ENCODE measurements around the gene PNLDC1.
"Not testable (repeated sequence)": the region's sequence is repeated elsewhere in the genome, so short reads cannot be mapped to it uniquely, and the experiment has no call there.

The PNLDC1 gene

GRCh38 chr6:159788753-159789376 is 11.2 kb upstream of the PNLDC1 start:
- no peaks in the 10 kb centered on the region for H3K9me3 ChIP-seq
- H3K27ac ChIP-seq: peak overlapping the region; percentile 91
- peak overlapping the region; percentile 85 to 87 for H3K4me3 ChIP-seq (ENCODE audit: low read depth in 1 of 2, low read length in 1 of 2)
- H3K27me3 ChIP-seq: no peaks in the 10 kb centered on the region
- peaks cover 37% of the 10 kb centered on the region for H3K36me3 ChIP-seq
- no peak for TF ChIP-seq CTCF (IDR thresholded peaks at IDR 0.05)
- H3K4me1 ChIP-seq (ENCODE audit: control insufficient read depth in 1 of 2, insufficient read depth in 1 of 2, low read depth in 1 of 2, low read length in 1 of 2): peaks cover 36 to 41% of the 10 kb centered on the region in 2 experiments

- no peaks in the 10 kb centered on the region for H3K27me3 ChIP-seq
- H3K9me3 ChIP-seq: no peaks in the 10 kb centered on the region
- peak within 1 kb of the TSS; percentile 85 to 87 for H3K4me3 ChIP-seq (ENCODE audit: low read depth in 1 of 2, low read length in 1 of 2)
Measured at GRCh38 chr6:159789377-159790148, 10.5 kb upstream of the PNLDC1 start, which contains the start of gene TCP1. Gene TCP1 (minus strand): TSS chr6:159789602. CDS start chr6:159789468, 134 bp downstream.

GRCh38 chr6:159790149-159790955 is 9.7 kb upstream of the PNLDC1 start, which contains the start of gene MRPL18:
Gene MRPL18 (plus strand): TSS chr6:159790467. CDS start chr6:159790588, 121 bp downstream.
- peak within 1 kb of the TSS; percentile 91 for H3K27ac ChIP-seq
- peaks cover 25% of the 10 kb centered on the region for H3K36me3 ChIP-seq
- H3K4me3 ChIP-seq (ENCODE audit: low read depth in 1 of 2, low read length in 1 of 2): peak within 1 kb of the TSS; percentile 85 to 87
- no peaks in the 10 kb centered on the region for H3K27me3 ChIP-seq
- H3K4me1 ChIP-seq (ENCODE audit: control insufficient read depth in 1 of 2, insufficient read depth in 1 of 2, low read depth in 1 of 2, low read length in 1 of 2): peaks cover 36 to 41% of the 10 kb centered on the region in 2 experiments
- peak; percentile 18 for TF ChIP-seq CTCF (IDR thresholded peaks at IDR 0.05)
- H3K9me3 ChIP-seq: no peaks in the 10 kb centered on the region

More at GRCh38 chr6:159789377-159790148, 10.5 kb upstream of the PNLDC1 start, which contains the start of gene TCP1:
- H3K4me1 ChIP-seq (ENCODE audit: control insufficient read depth in 1 of 2, insufficient read depth in 1 of 2, low read depth in 1 of 2, low read length in 1 of 2): peaks cover 36 to 41% of the 10 kb centered on the region in 2 experiments
- no peak for TF ChIP-seq CTCF (IDR thresholded peaks at IDR 0.05)
- H3K36me3 ChIP-seq: peaks cover 30% of the 10 kb centered on the region
- H3K27ac ChIP-seq: peak within 1 kb of the TSS; percentile 91

GRCh38 chr6:159790956-159791598 is 9.0 kb upstream of the PNLDC1 start:
- H3K36me3 ChIP-seq: peaks cover 21% of the 10 kb centered on the region
- no peak for TF ChIP-seq CTCF (IDR thresholded peaks at IDR 0.05)

GRCh38 chr6:159794976-159795375 is 5.1 kb upstream of the PNLDC1 start:
- peaks cover 45% of the 10 kb centered on the region for H3K36me3 ChIP-seq
- not testable (repeated sequence) for H3K9me3 ChIP-seq; H3K27me3 ChIP-seq; H3K27ac ChIP-seq; H3K4me3 ChIP-seq (ENCODE audit: low read depth in 1 of 2, low read length in 1 of 2)
- H3K4me1 ChIP-seq (ENCODE audit: control insufficient read depth in 1 of 2, insufficient read depth in 1 of 2, low read depth in 1 of 2, low read length in 1 of 2): peaks cover 18 to 19% of the 10 kb centered on the region in 2 experiments

More at GRCh38 chr6:159790956-159791598, 9.0 kb upstream of the PNLDC1 start:
- peak overlapping the region; percentile 91 for H3K27ac ChIP-seq
- H3K27me3 ChIP-seq: no peaks in the 10 kb centered on the region
- H3K4me3 ChIP-seq (ENCODE audit: low read depth in 1 of 2, low read length in 1 of 2): peak overlapping the region; percentile 85 to 87
- peaks cover 36 to 41% of the 10 kb centered on the region in 2 experiments for H3K4me1 ChIP-seq (ENCODE audit: control insufficient read depth in 1 of 2, insufficient read depth in 1 of 2, low read depth in 1 of 2, low read length in 1 of 2)
- no peaks in the 10 kb centered on the region for H3K9me3 ChIP-seq

All from neutrophil (primary cell).